ENCODE measurements around the gene ADAMTS2. TPM values are rescaled to one million over a fixed set of nuclear protein-coding genes. Genes with fewer than 3 reads are reported as not detected.

ADAMTS2 gene
- total RNA-seq, 3 donors from 2014 or later (not counting 1 experiment from before 2014, with no cell fraction given): 0.28 TPM; not detected in 2

GRCh38 chr5:179215576-179215975 is 129.7 kb downstream of the ADAMTS2 start:
- no peak for ATAC-seq
- Histone ChIP-seq H3K4me3 (ENCODE audit: low read length) (no peak overlapping the region), H3K27me3 (ENCODE audit: control insufficient read depth, insufficient read depth, low read length) (no peaks in the 10 kb centered on the region), H3K9me3 (ENCODE audit: control insufficient read depth, insufficient read depth, low read length) (no peaks in the 10 kb centered on the region), H3K27ac (ENCODE audit: low read length) (no peak overlapping the region), H3K4me1 (ENCODE audit: control insufficient read depth, insufficient read depth, low read length) (no peaks in the 10 kb centered on the region), H3K36me3 (ENCODE audit: control insufficient read depth, insufficient read depth, low read length) (no peaks in the 10 kb centered on the region)
- no peaks in the 10 kb centered on the region for H3K9me3 Mint-ChIP-seq
- H3K4me1 Mint-ChIP-seq: no peaks in the 10 kb centered on the region
- 88% methylated on average over 2 of the region's 2 CpGs for WGBS (ENCODE audit: insufficient coverage)
- intact Hi-C loops (cut with micrococcal nuclease): no loop called here
- H3K36me3 Mint-ChIP-seq: no peaks in the 10 kb centered on the region
- TF ChIP-seq, protein P1, sequence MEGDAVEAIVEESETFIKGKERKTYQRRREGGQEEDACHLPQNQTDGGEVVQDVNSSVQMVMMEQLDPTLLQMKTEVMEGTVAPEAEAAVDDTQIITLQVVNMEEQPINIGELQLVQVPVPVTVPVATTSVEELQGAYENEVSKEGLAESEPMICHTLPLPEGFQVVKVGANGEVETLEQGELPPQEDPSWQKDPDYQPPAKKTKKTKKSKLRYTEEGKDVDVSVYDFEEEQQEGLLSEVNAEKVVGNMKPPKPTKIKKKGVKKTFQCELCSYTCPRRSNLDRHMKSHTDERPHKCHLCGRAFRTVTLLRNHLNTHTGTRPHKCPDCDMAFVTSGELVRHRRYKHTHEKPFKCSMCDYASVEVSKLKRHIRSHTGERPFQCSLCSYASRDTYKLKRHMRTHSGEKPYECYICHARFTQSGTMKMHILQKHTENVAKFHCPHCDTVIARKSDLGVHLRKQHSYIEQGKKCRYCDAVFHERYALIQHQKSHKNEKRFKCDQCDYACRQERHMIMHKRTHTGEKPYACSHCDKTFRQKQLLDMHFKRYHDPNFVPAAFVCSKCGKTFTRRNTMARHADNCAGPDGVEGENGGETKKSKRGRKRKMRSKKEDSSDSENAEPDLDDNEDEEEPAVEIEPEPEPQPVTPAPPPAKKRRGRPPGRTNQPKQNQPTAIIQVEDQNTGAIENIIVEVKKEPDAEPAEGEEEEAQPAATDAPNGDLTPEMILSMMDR (IDR thresholded peaks at IDR 0.05): no peak
- no peak overlapping the region for H3K27ac Mint-ChIP-seq
- DNase-seq: no peak
- H3K4me3 Mint-ChIP-seq: no peak overlapping the region
- H3K27me3 Mint-ChIP-seq (ENCODE audit: low read depth in 2 of 2): no peaks in the 10 kb centered on the region

- intact Hi-C loops (cut with micrococcal nuclease): no loop called here
- H3K27ac ChIP-seq (ENCODE audit: low read length): no peak overlapping the region
- no peaks in the 10 kb centered on the region for H3K27me3 ChIP-seq (ENCODE audit: control insufficient read depth, insufficient read depth, low read length)
- DNase-seq (no peak), ATAC-seq (no peak)
- Mint-ChIP-seq H3K4me3 (no peak overlapping the region), H3K27ac (no peak overlapping the region), H3K9me3 (no peaks in the 10 kb centered on the region), H3K36me3 (no peaks in the 10 kb centered on the region), H3K4me1 (no peaks in the 10 kb centered on the region), H3K27me3 (ENCODE audit: low read depth in 2 of 2) (no peaks in the 10 kb centered on the region)
- no CpG with 5 or more reads among the region's 7 CpGs for WGBS (ENCODE audit: insufficient coverage)
- TF ChIP-seq, protein P1 (IDR thresholded peaks at IDR 0.05): no peak
- H3K4me1 ChIP-seq (ENCODE audit: control insufficient read depth, insufficient read depth, low read length): no peaks in the 10 kb centered on the region
- no peaks in the 10 kb centered on the region for H3K9me3 ChIP-seq (ENCODE audit: control insufficient read depth, insufficient read depth, low read length)
- no peaks in the 10 kb centered on the region for H3K36me3 ChIP-seq (ENCODE audit: control insufficient read depth, insufficient read depth, low read length)
- no peak overlapping the region for H3K4me3 ChIP-seq (ENCODE audit: low read length)
These were observed 130.6 kb downstream of the ADAMTS2 start for GRCh38 chr5:179214678-179215077.

- TF ChIP-seq, protein P1 (IDR thresholded peaks at IDR 0.05): no peak
- intact Hi-C loops (cut with micrococcal nuclease): no loop called here
- H3K27ac Mint-ChIP-seq: no peak overlapping the region
- Histone ChIP-seq H3K36me3 (ENCODE audit: control insufficient read depth, insufficient read depth, low read length) (no peaks in the 10 kb centered on the region), H3K4me1 (ENCODE audit: control insufficient read depth, insufficient read depth, low read length) (no peaks in the 10 kb centered on the region), H3K27ac (ENCODE audit: low read length) (no peak overlapping the region), H3K9me3 (ENCODE audit: control insufficient read depth, insufficient read depth, low read length) (no peaks in the 10 kb centered on the region), H3K27me3 (ENCODE audit: control insufficient read depth, insufficient read depth, low read length) (no peaks in the 10 kb centered on the region), H3K4me3 (ENCODE audit: low read length) (no peak overlapping the region)
- H3K27me3 Mint-ChIP-seq (ENCODE audit: low read depth in 2 of 2): no peaks in the 10 kb centered on the region
- ATAC-seq: no peak
- no peak for DNase-seq
- no peak overlapping the region for H3K4me3 Mint-ChIP-seq
- no peaks in the 10 kb centered on the region for H3K9me3 Mint-ChIP-seq
- H3K4me1 Mint-ChIP-seq: no peaks in the 10 kb centered on the region
- WGBS (ENCODE audit: insufficient coverage): 93% methylated on average over 10 of the region's 10 CpGs
- H3K36me3 Mint-ChIP-seq: no peaks in the 10 kb centered on the region
These were observed 132.4 kb downstream of the ADAMTS2 start for GRCh38 chr5:179212870-179213269.

DNA sequence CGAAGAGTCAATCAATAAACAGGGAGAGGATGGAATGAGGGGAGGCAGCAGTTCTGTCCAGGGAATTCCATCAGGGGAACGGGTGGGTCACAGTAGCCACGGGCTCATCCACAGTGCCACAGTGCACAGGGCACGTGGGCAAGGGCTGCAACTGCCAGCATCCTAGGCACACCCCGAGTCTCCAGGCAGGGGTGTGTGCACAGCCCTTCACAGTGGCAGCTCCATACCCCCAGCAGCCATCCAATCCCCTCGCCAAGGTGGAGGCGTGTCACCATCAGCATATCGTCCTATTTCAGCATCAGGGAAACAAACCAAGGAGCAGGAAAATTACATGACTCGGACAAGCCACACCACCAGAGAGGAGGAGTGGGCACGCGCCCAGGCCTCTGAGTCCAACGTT is 133.6 kb downstream of the ADAMTS2 start:
- no peak overlapping the region for H3K27ac Mint-ChIP-seq
- H3K36me3 Mint-ChIP-seq: no peaks in the 10 kb centered on the region
- WGBS (ENCODE audit: insufficient coverage): 89% methylated on average over 12 of the region's 12 CpGs

More for the DNA sequence above, 133.6 kb downstream of the ADAMTS2 start:
- intact Hi-C loops (cut with micrococcal nuclease): no loop called here
- DNase-seq (no peak), ATAC-seq (no peak)
- Mint-ChIP-seq H3K9me3 (no peaks in the 10 kb centered on the region), H3K4me3 (no peak overlapping the region), H3K27me3 (ENCODE audit: low read depth in 2 of 2) (no peaks in the 10 kb centered on the region), H3K4me1 (no peaks in the 10 kb centered on the region)
- Histone ChIP-seq H3K27ac (ENCODE audit: low read length) (no peak overlapping the region), H3K4me3 (ENCODE audit: low read length) (no peak overlapping the region), H3K27me3 (ENCODE audit: control insufficient read depth, insufficient read depth, low read length) (no peaks in the 10 kb centered on the region), H3K9me3 (ENCODE audit: control insufficient read depth, insufficient read depth, low read length) (no peaks in the 10 kb centered on the region), H3K36me3 (ENCODE audit: control insufficient read depth, insufficient read depth, low read length) (no peaks in the 10 kb centered on the region), H3K4me1 (ENCODE audit: control insufficient read depth, insufficient read depth, low read length) (no peaks in the 10 kb centered on the region)
- TF ChIP-seq, protein P1 (IDR thresholded peaks at IDR 0.05): no peak

Measured in natural killer cell (primary cell).